HepG2 (cell line): ENCODE data around the gene MFSD2B. TPM values are rescaled to one million over a fixed set of nuclear protein-coding genes. Genes with fewer than 3 reads are reported as not detected.

Source experiments
- AGO1 ChIP-seq: fragments of 200-400 bp; formaldehyde crosslinking; IDR thresholded peaks from 2 replicates; pipeline ENCODE4 v1.6.1; 2017; ENCODE audit warnings: mild to moderate bottlenecking, low read depth, low read length, moderate library complexity; ENCODE audit not compliant: poor library complexity, severe bottlenecking
- DNMT1 ChIP-seq: sonication (generic); formaldehyde crosslinking; IDR thresholded peaks from 2 replicates; pipeline ENCODE4 v1.5.1; 2020; ENCODE audit warnings: mild to moderate bottlenecking, missing genetic modification reagents
- HMGXB3 ChIP-seq: sonication (generic); formaldehyde crosslinking; IDR thresholded peaks from 2 replicates; pipeline ENCODE4 v1.4.0; 2020; ENCODE audit warnings: missing genetic modification reagents, borderline replicate concordance
- HNRNPK ChIP-seq: fragments of 200-400 bp; formaldehyde crosslinking; IDR thresholded peaks from 2 replicates; pipeline ENCODE4 v1.6.1; 2018; ENCODE audit warnings: low read length, low read depth, moderate library complexity, mild to moderate bottlenecking; ENCODE audit not compliant: poor library complexity, severe bottlenecking
- HOXA9 ChIP-seq: sonication (generic); formaldehyde crosslinking; IDR thresholded peaks from 2 replicates; pipeline ENCODE4 v1.8.1; 2022; ENCODE audit warnings: missing genetic modification reagents, mild to moderate bottlenecking, moderate library complexity, borderline replicate concordance
- KDM1A ChIP-seq: IDR thresholded peaks from 2 replicates; pipeline ENCODE4 v1.6.1; 2016; ENCODE audit warnings: missing compliant biosample characterization
- MAX ChIP-seq: IDR thresholded peaks from 2 replicates; pipeline ENCODE4 v1.6.1; 2012; ENCODE audit warnings: inconsistent platforms
- NR2C2 ChIP-seq: sonication (generic); formaldehyde crosslinking; IDR thresholded peaks from 2 replicates; pipeline ENCODE4 v1.4.0; 2020; ENCODE audit warnings: missing genetic modification reagents, mild to moderate bottlenecking, moderate library complexity, borderline replicate concordance
- SALL2 ChIP-seq: sonication (generic); formaldehyde crosslinking; IDR thresholded peaks from 2 replicates; pipeline ENCODE4 v1.8.1; 2023; ENCODE audit warnings: mild to moderate bottlenecking, missing genetic modification reagents, inconsistent platforms
- SOX6 ChIP-seq, 2 experiments: fragments of 450-650 bp in 1 of 2; sonication (generic) in 1 of 2; formaldehyde crosslinking in 1 of 2; IDR thresholded peaks; 2 replicates each; pipeline versions ENCODE4 v1.4.0 to v1.6.1; 2017 to 2020; ENCODE audit warnings: antibody characterized with exemption in 1 of 2, mild to moderate bottlenecking in 1 of 2, missing genetic modification reagents in 1 of 2
- ZIK1 ChIP-seq: sonication (generic); formaldehyde crosslinking; IDR thresholded peaks from 2 replicates; pipeline ENCODE4 v1.5.0; 2020; ENCODE audit warnings: mild to moderate bottlenecking, low read depth, missing genetic modification reagents, borderline replicate concordance
- ZKSCAN5 ChIP-seq: sonication (generic); formaldehyde crosslinking; IDR thresholded peaks from 2 replicates; pipeline ENCODE4 v1.5.1; 2020; ENCODE audit warnings: mild to moderate bottlenecking, missing genetic modification reagents
- ZMAT5 ChIP-seq: sonication (generic); formaldehyde crosslinking; IDR thresholded peaks from 2 replicates; pipeline ENCODE4 v1.5.0; 2020; ENCODE audit warnings: mild to moderate bottlenecking, low read depth, missing genetic modification reagents, borderline replicate concordance
- ZNF530 ChIP-seq: sonication (generic); formaldehyde crosslinking; IDR thresholded peaks from 2 replicates; pipeline ENCODE4 v1.5.0; 2020; ENCODE audit warnings: low read depth, mild to moderate bottlenecking, missing genetic modification reagents
- ZNF740 ChIP-seq: sonication (generic); formaldehyde crosslinking; IDR thresholded peaks from 2 replicates; pipeline ENCODE4 v1.4.0; 2020; ENCODE audit warnings: missing genetic modification reagents
- ZNF747 ChIP-seq: sonication (generic); formaldehyde crosslinking; IDR thresholded peaks from 2 replicates; pipeline ENCODE4 v1.8.1; 2023; ENCODE audit warnings: missing genetic modification reagents, mild to moderate bottlenecking, borderline replicate concordance
- ZNF891 ChIP-seq: sonication (generic); formaldehyde crosslinking; IDR thresholded peaks from 2 replicates; pipeline ENCODE4 v1.5.0; 2020; ENCODE audit warnings: mild to moderate bottlenecking, missing genetic modification reagents
- ZSCAN20 ChIP-seq: sonication (generic); formaldehyde crosslinking; IDR thresholded peaks from 2 replicates; pipeline ENCODE4 v1.4.0; 2020; ENCODE audit warnings: missing genetic modification reagents, mild to moderate bottlenecking, borderline replicate concordance
- ZXDC ChIP-seq: sonication (generic); formaldehyde crosslinking; IDR thresholded peaks from 2 replicates; pipeline ENCODE4 v1.5.0; 2020; ENCODE audit warnings: mild to moderate bottlenecking, missing genetic modification reagents
- polyA plus RNA-seq, 8 experiments: library from polyadenylated mRNA; depleted of rRNA in 3 of 8; stranded (reverse) in 7 of 8; unstranded in 1 of 8; fragments of >200 nt; fragmentation: Illumina TruSeq in 4 of 8; extraction: Trizol in 4 of 8; gene quantifications; 2 replicates each; pipeline versions ENCODE4 v1.2.1 to v1.2.3, GENCODE V29; 2011 to 2016; ENCODE audit warnings: low read depth in 4 of 8, missing spikeins in 1 of 8, mixed read lengths in 1 of 8; ENCODE audit not compliant: insufficient read depth in 1 of 8
- total RNA-seq, 5 experiments: library from RNA; depleted of rRNA; stranded (reverse); fragments of >200 nt; fragmentation: Illumina TruSeq; extraction: Trizol; gene quantifications; 2 replicates each; pipeline ENCODE4 v1.2.3, GENCODE V29; 2016; ENCODE audit warnings: low read depth in 1 of 5

MFSD2B gene
- total and polyA plus RNA-seq, 2 of the 13 experiments (the other 11 are each of a cell fraction or from before 2014, with no cell fraction given), result 0.21 to 0.93 TPM

GRCh38 chr2:24050041-24050979 is 40.4 kb downstream of the MFSD2B start (continued):
- TF ChIP-seq HMGXB3 (no peak), HNRNPK (peak; percentile 22), ZSCAN20 (no peak), ZNF891 (no peak), NR2C2 (0 out of 2 replicates have a peak, but pooled peaks have one; percentile 9), MAX (0 out of 2 replicates have a peak, but pooled peaks have one; percentile 39), ZMAT5 (CRISPR knock-in tag) (no peak), ZXDC (CRISPR knock-in tag) (peak; percentile 89), ZNF530 (CRISPR knock-in tag) (no peak), DNMT1 (CRISPR knock-in tag) (no peak), SOX6 (IDR thresholded peaks at IDR 0.05) (no peak), SOX6 (CRISPR knock-in tag; IDR thresholded peaks at IDR 0.05) (peak; percentile 37), ZNF740 (CRISPR knock-in tag) (no peak), AGO1 (peak; percentile 91), KDM1A (CRISPR knock-in tag) (no peak), SALL2 (no peak), HOXA9 (no peak), ZNF747 (CRISPR knock-in tag) (no peak), ZKSCAN5 (CRISPR knock-in tag) (no peak), ZIK1 (CRISPR knock-in tag) (no peak)
